Measurements from ENCODE around the gene COL4A1. TPM values are rescaled to one million over a fixed set of nuclear protein-coding genes. Genes with fewer than 3 reads are reported as not detected.
"Not testable (repeated sequence)": the region's sequence is repeated elsewhere in the genome, so short reads cannot be mapped to it uniquely, and the experiment has no call there.

The COL4A1 gene
- total RNA-seq, 1 donor from 2014 or later: 1,996 TPM

DNA sequence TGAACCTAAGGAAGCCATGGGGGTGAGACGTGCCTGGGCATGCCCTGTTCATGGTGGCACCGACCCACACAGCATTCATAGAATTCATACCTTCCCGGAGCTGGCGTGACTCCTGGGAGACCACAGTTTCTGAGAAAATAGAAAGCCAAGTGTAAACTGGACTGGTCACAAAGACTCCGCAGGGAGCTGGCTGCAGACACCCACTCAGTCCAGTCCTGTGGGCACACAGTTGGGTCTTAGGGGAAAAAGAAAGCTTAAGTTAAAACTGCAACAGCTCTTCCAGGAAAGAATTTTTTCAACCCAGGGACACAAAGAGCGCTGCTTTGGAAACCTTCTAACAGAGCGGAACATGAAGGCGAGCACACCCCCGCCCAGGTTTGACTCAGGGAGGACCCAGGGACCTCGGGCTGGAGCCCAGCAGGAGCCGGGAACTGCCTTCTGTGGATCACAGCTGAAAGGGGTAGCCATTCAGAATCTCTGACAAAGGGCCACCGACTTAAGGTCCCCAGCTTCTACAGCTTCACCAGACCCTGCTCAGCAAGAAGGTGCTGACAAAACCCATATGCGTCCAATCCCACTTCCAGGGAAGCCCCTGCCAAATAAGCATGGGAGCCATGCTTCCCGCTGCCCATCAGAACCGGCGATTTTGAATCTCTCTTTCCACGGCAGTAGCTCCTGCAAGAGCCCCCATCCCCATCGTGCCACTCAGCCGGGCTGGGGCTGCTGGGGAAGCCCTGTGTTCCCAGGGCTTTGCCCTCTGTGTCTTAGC lies 183.7 kb downstream of the COL4A1 start:
- no peak for DNase-seq (ENCODE audit: low spot score)

DNA sequence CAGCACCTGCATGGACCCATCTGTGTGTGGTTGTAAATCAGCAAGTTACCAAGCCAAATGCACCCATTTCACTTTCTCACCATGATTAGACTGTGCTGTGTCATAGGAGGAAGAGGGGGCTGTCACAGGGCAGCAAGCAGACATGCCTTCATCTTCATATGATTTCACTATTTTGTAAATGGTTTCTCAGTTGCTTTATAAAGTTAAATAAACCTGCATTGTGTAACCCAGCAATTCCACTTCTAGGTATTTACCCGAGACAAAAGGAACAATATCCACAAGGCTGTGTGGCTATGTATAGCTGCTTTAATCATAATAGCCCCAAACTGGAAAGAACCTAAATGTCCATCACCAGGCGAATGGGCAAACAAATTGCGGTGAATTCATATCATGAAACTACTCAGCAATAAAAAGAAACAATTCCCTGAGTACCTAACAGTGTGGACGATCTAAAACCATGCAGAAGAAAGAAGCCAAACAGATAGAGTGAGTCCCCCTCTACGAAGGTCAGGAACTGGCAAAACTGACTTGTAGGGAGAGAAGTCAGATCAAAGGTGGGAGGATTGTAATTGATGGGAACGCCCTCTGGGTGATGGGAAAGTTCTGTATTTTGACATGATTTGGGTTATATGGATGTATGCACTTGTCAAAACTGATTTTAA lies 185.4 kb downstream of the COL4A1 start:
- no peak for DNase-seq (ENCODE audit: low spot score)

GRCh38 chr13:110119935-110120905 lies 186.7 kb downstream of the COL4A1 start:
- DNase-seq (ENCODE audit: low spot score): no peak

- DNase-seq (ENCODE audit: low spot score): no peak
Measured at GRCh38 chr13:110118106-110118505, 188.9 kb downstream of the COL4A1 start.

DNA sequence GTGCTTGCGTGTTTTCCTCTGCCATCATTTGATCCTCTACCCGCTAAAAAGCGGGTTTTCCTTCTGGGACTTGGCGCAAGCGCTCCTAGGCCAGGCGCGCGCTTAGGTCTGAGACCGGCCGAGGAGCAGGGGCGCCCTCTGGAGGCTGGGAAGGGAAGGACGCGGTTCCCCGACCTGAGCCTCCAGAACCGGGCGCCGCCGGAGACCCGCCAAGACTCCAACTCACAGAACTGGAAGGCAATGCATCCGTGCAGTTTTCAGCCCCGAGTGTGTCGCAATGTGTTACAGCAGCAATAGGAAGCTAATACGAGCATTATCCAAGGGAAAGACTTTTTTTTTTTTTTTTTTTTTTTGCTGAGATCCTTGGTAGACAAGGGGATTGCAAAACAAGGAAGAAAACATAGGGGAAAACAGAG lies 190.9 kb downstream of the COL4A1 start:
- no peak for DNase-seq (ENCODE audit: low spot score)

- DNase-seq (ENCODE audit: low spot score): no peak
Measured at GRCh38 chr13:110115591-110115990, 191.4 kb downstream of the COL4A1 start.

DNA sequence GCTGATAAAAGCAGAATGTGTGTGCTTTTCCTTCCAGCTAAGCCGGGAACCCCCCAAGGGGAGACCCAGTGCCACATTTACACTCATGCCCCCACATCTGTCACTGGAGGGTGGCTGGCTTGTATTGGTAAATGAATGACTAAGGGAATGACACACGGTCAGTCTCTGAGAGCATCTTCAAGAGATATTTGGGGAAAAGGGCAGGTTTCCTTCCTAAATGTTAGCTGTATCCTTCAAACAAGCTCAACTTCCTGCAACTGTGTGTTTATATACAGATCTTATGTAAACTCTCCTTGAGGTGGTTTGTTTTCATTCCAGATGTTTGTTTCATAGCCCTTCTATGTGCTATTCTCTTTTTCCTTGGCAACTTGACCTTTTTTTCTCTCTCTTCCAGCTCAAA lies 192.6 kb downstream of the COL4A1 start:
- no peak for DNase-seq (ENCODE audit: low spot score)

GRCh38 chr13:110113284-110113764 lies 193.6 kb downstream of the COL4A1 start:
- no peak for DNase-seq (ENCODE audit: low spot score)

DNA sequence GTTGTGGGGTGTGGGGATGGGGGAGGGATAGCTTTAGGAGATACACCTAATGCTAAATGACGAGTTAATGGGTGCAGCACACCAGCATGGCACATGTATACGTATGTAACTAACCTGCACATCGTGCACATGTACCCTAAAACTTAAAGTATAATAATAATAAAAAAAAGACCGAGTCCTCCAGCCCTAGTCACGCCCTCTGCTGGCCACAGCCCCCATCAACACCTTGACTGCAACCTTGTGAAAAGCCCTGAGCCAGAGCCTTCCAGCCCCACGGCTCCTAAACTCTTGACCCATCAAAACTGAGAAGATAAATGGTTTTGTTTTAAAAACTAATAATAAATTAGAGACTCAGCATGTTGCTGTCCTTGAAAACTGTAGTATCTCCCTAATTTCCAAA lies 194.6 kb downstream of the COL4A1 start:
- DNase-seq (ENCODE audit: low spot score): not testable (repeated sequence)

GRCh38 chr13:110110783-110111182 lies 196.2 kb downstream of the COL4A1 start:
- no peak for DNase-seq (ENCODE audit: low spot score)

- no peak for DNase-seq (ENCODE audit: low spot score)
Measured at GRCh38 chr13:110109910-110110309, 197.0 kb downstream of the COL4A1 start.

GRCh38 chr13:110109140-110109783 lies 197.7 kb downstream of the COL4A1 start:
- DNase-seq (ENCODE audit: low spot score): no peak

- no peak for DNase-seq (ENCODE audit: low spot score)
Measured at GRCh38 chr13:110108348-110109139, 198.4 kb downstream of the COL4A1 start.

- DNase-seq (ENCODE audit: low spot score): no peak
Measured at GRCh38 chr13:110107568-110108347, 199.2 kb downstream of the COL4A1 start.

GRCh38 chr13:110106726-110107125 lies 200.2 kb downstream of the COL4A1 start:
- no peak for DNase-seq (ENCODE audit: low spot score)

GRCh38 chr13:110105136-110105535 lies 201.8 kb downstream of the COL4A1 start:
- DNase-seq (ENCODE audit: low spot score): no peak

DNA sequence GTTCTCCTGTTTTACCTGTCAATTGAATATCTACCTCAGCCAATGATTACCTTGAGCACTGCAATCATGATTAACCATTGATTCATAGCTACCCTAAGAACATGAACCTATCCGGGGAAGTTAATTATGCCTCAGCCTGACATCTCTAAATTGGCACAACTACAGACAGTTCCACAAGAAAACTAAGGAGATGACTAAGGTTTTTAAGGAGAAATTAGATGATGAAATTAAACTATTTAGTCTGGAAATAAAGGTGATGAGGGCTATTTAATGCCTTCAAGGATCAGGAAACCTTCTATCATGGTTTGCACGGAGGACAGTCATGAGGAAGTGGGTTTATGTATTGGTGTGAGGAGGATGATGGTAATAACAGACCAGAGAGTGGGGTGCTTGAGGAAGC lies 203.4 kb downstream of the COL4A1 start:
- no peak for DNase-seq (ENCODE audit: low spot score)

DNA sequence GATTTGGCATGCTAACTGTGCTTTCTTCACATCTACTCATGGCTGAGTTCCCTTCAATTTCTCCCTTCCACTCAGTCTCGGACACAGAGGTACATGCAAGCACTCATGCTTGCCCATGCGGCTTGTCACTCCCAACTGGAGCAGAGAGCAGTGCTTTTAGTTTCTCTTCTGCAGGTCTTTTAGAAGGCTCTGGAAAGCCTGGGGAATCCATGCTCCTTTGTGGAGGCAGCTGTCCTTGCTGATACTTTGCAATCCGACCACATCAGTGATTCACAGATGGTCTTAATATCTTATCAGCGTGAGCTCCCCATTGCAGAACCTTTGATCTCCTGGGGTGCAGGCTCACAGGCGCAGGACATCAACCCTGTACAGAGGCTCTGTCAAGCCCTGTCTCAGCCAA lies 203.9 kb downstream of the COL4A1 start:
- DNase-seq (ENCODE audit: low spot score): no peak

DNA sequence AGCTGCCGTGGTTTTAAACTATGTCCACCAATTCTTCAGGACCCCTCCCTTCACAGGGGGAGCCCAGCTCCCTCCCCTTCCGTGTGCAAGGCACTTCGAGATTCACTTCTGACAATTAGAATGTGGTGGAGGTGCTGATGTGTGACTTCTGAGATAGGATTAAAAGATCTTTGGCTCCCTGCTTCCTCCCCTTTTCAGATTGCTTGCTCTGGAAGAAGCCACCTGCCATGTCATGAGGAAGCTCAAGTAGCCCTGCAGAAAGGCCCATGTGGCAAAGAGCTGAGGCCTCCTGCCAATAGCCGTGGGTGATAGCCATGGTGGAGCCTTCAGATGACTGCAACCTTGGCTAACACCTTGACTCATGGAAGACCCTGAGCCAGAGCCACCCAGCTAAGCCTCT lies 204.9 kb downstream of the COL4A1 start:
- DNase-seq (ENCODE audit: low spot score): no peak

Measured in mesenteric fat pad (tissue), 1 donor.